ENCODE measurements around the gene GAS2L1.

The GAS2L1 gene

GRCh38 chr22:29327089-29327764 lies 20.8 kb downstream of the GAS2L1 start:
- DNase-seq (ENCODE audit: low read depth in 2 of 2): no peak

- no peak for DNase-seq (ENCODE audit: low read depth in 2 of 2)
These were observed 21.6 kb downstream of the GAS2L1 start for GRCh38 chr22:29328055-29328454.

GRCh38 chr22:29328566-29329500 lies 22.4 kb downstream of the GAS2L1 start:
- no peak for DNase-seq (ENCODE audit: low read depth in 2 of 2)

- no peak for DNase-seq (ENCODE audit: low read depth in 2 of 2)
These were observed 23.1 kb downstream of the GAS2L1 start for GRCh38 chr22:29329581-29329980.

GRCh38 chr22:29330291-29330690 lies 23.8 kb downstream of the GAS2L1 start:
- DNase-seq (ENCODE audit: low read depth in 2 of 2): no peak

GRCh38 chr22:29330753-29331152 lies 24.3 kb downstream of the GAS2L1 start:
- DNase-seq (ENCODE audit: low read depth in 2 of 2): no peak

- no peak for DNase-seq (ENCODE audit: low read depth in 2 of 2)
These were observed 24.8 kb downstream of the GAS2L1 start for GRCh38 chr22:29331213-29331612.

GRCh38 chr22:29331658-29332300 lies 25.3 kb downstream of the GAS2L1 start:
- DNase-seq (ENCODE audit: low read depth in 2 of 2): no peak

GRCh38 chr22:29332886-29333496 lies 26.5 kb downstream of the GAS2L1 start:
- DNase-seq (ENCODE audit: low read depth in 2 of 2): no peak

GRCh38 chr22:29334148-29334547 lies 27.7 kb downstream of the GAS2L1 start:
- DNase-seq (ENCODE audit: low read depth in 2 of 2): no peak

- no peak for DNase-seq (ENCODE audit: low read depth in 2 of 2)
These were observed 28.4 kb downstream of the GAS2L1 start for GRCh38 chr22:29334696-29335344.

- no peak for DNase-seq (ENCODE audit: low read depth in 2 of 2)
These were observed 29.2 kb downstream of the GAS2L1 start for GRCh38 chr22:29335656-29336055.

- DNase-seq (ENCODE audit: low read depth in 2 of 2): no peak
These were observed 30.5 kb downstream of the GAS2L1 start for GRCh38 chr22:29336751-29337490.

GRCh38 chr22:29337631-29338284 lies 31.3 kb downstream of the GAS2L1 start:
- no peak for DNase-seq (ENCODE audit: low read depth in 2 of 2)

GRCh38 chr22:29338398-29338797 lies 31.9 kb downstream of the GAS2L1 start:
- no peak for DNase-seq (ENCODE audit: low read depth in 2 of 2)

GRCh38 chr22:29339381-29340235 lies 33.2 kb downstream of the GAS2L1 start:
- no peak for DNase-seq (ENCODE audit: low read depth in 2 of 2)

- no peak for DNase-seq (ENCODE audit: low read depth in 2 of 2)
These were observed 34.1 kb downstream of the GAS2L1 start for GRCh38 chr22:29340566-29340965.

- no peak for DNase-seq (ENCODE audit: low read depth in 2 of 2)
These were observed 34.8 kb downstream of the GAS2L1 start for GRCh38 chr22:29341056-29341848.

GRCh38 chr22:29341849-29342127 lies 35.3 kb downstream of the GAS2L1 start:
- DNase-seq (ENCODE audit: low read depth in 2 of 2): no peak
